NCI-H1105 (cell line): ENCODE data around the gene ARHGEF35.
"Not testable (repeated sequence)": the region's sequence is repeated elsewhere in the genome, so short reads cannot be mapped to it uniquely, and the experiment has no call there.

ENCODE experiments used
- DNase-seq: peaks from one replicate; lab custom pipeline; 2025; lab: John Stamatoyannopoulos, UW

ARHGEF35 gene

DNA sequence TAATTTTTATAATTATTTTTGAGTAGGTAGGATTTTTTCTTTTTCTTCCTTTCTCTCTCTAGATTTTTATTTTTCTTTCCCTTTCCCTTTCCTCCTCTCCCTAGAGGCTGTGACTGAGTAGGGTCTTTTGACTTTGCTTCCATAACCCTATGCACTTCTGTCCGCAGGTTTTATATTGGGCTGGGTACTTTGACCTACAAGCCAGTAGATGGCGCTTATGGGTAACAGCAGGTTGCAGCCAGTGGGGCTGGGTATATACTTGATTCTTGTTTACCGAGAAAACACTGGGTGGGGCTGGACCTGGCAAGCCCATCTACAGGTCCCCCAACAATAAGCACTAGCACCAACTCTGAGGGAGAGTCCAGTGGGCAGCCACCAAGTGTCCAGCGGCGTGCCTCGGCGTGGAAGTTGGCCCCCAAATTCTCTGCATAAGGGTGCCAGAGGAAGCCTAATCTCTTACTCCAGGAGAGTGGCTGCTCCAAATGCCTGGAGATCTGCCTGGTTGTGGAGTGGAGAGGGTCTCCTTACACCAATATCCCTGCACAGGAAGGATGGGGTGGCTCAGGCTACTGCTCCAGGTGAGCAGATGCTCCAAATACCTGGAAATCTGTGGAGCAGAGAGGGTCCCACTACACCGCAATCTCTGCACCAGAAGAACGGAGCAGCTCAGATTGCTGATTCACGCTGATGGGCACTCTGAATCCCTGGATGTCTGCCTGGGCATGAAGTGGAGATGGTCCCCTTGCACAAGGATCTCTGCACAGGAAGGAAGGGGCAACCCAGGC is 17.1 kb downstream of the ARHGEF35 start:
- not testable (repeated sequence) for DNase-seq

DNA sequence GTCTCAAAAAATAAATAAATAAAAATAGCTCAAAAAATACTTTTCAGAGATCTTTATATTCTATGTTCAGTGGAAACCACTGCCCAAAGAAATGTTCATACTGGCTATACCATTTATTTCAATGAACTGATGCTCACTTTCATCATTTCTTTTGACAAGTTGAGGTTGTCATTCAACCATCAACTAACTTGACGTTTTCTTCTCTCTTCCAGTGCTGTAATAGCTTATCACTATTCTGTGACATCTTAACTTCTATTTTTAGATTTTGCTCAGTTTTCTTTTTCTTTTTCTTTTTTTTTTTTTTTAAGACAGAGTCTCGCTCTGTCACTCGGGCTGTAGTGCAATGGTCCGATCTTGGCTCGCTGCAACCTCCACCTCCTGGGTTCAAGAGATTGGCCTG is 21.0 kb downstream of the ARHGEF35 start:
- no peak for DNase-seq

GRCh38 chr7:144171594-144172350 is 23.9 kb downstream of the ARHGEF35 start:
- not testable (repeated sequence) for DNase-seq

- DNase-seq = no peak
Observed at GRCh38 chr7:144164784-144165183, 30.8 kb downstream of the ARHGEF35 start.

DNA sequence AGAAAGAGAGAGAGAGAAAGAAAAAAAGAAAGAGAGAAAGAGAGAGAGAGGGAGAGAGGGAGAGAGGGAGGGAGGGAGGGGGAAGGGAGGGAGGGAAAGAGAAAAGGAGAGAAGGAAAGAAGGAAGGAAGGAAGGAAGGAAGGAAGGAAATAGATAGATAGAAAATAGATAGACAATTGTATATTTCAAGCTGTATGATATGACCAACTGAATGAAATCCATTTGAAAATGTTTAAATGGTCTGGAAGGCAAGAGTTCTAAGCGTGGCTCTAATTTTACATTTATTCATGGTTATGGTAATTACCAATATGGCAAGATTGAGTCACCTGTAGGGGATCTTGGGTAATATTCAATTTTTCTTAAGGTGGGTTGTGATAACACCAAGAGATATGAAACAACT is 36.8 kb downstream of the ARHGEF35 start:
- no peak for DNase-seq

- DNase-seq = no peak
Observed at GRCh38 chr7:144148224-144148827, 47.3 kb downstream of the ARHGEF35 start.

DNA sequence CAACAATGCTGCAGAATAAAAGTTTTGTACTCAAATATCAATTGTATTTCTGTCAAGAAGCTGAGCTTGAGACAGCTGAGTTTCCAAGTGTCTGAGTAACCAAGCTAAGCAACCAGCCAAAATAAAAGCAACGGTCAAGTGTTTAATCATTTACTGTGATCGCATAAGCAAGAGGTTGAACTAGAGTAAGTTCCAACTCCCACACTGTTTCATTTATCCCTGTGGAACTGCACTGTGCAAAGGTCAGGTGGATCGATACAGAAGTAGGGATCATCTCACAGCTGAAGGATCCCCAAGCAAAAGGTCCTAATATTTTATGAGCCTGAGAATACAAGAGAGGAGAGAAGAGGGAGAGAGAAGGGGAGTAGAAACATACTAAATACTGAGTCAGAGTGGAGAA is 51.2 kb downstream of the ARHGEF35 start:
- no peak for DNase-seq

GRCh38 chr7:144142187-144142586 is 53.4 kb downstream of the ARHGEF35 start:
- DNase-seq = no peak

- DNase-seq = no peak
Observed at GRCh38 chr7:144137501-144137900, 58.1 kb downstream of the ARHGEF35 start.
